Effector memory CD8-positive, alpha-beta T cell (primary cell): ENCODE results near the gene PIK3IP1.

Experiments used
- ATAC-seq: fragments of 150-1000 bp; cut with Tn5 transposase; replicated peaks from 2 replicates; pipeline ENCODE4 v1.10.0; 2021; ENCODE audit warnings: mild to moderate bottlenecking, moderate library complexity
- DNase-seq, 3 experiments: peaks; one replicate each; pipeline ENCODE4 v3.0.0; 2021
- H3K27ac Mint-ChIP-seq, 2 donors: one replicate each; pipeline ENCODE4 v1.8.0; 2022; ENCODE audit warnings: mild to moderate bottlenecking in 2 of 2, mixed read lengths in 2 of 2, moderate library complexity in 2 of 2
- H3K27me3 Mint-ChIP-seq, 2 donors: one replicate each; pipeline ENCODE4 v1.8.0; 2022; ENCODE audit warnings: mixed read lengths in 2 of 2
- H3K36me3 Mint-ChIP-seq: one replicate; pipeline ENCODE4 v1.8.0; 2022; ENCODE audit warnings: mild to moderate bottlenecking, moderate library complexity, mixed read lengths; ENCODE audit not compliant: insufficient read depth
- H3K4me1 Mint-ChIP-seq, 2 donors: one replicate each; pipeline ENCODE4 v1.8.0; 2022; ENCODE audit warnings: low read depth in 2 of 2, mixed read lengths in 2 of 2
- H3K4me3 Mint-ChIP-seq, 2 donors: one replicate each; pipeline ENCODE4 v1.8.0; 2022; ENCODE audit warnings: mild to moderate bottlenecking in 2 of 2, mixed read lengths in 2 of 2, moderate library complexity in 2 of 2
- H3K9me3 Mint-ChIP-seq, 2 donors: one replicate each; pipeline ENCODE4 v1.8.0; 2022; ENCODE audit warnings: mixed read lengths in 2 of 2

Gene PIK3IP1

GRCh38 chr22:31281733-31282132, 10.6 kb downstream of the PIK3IP1 start:
- Mint-ChIP-seq H3K27ac (peak overlapping the region; percentile 57 to 80), H3K27me3 (no peaks in the 10 kb centered on the region), H3K4me1 (peaks cover 51 to 62% of the 10 kb centered on the region in 2 donors), H3K9me3 (no peaks in the 10 kb centered on the region), H3K36me3 (peaks cover 95% of the 10 kb centered on the region), H3K4me3 (no peak overlapping the region)
- ATAC-seq (no peak), DNase-seq (no peak)

- Mint-ChIP-seq H3K9me3 (no peaks in the 10 kb centered on the region), H3K27me3 (no peaks in the 10 kb centered on the region), H3K4me3 (peak overlapping the region; percentile 19 to 26), H3K36me3 (peaks cover 92% of the 10 kb centered on the region), H3K27ac (peak overlapping the region; percentile 83 to 93), H3K4me1 (peaks cover 35 to 47% of the 10 kb centered on the region in 2 donors)
- peak; percentile 5 for ATAC-seq
- DNase-seq, result no peak
Observed at GRCh38 chr22:31279821-31280505, 12.3 kb downstream of the PIK3IP1 start.

GRCh38 chr22:31279327-31279669, 13.0 kb downstream of the PIK3IP1 start:
- DNase-seq (no peak), ATAC-seq (no peak)
- Mint-ChIP-seq H3K9me3 (no peaks in the 10 kb centered on the region), H3K27me3 (no peaks in the 10 kb centered on the region), H3K4me1 (peaks cover 34 to 43% of the 10 kb centered on the region in 2 donors), H3K27ac (peak overlapping the region; percentile 83 to 93), H3K36me3 (peaks cover 88% of the 10 kb centered on the region), H3K4me3 (peak overlapping the region; percentile 12 to 64)

- Mint-ChIP-seq H3K36me3 (peaks cover 86% of the 10 kb centered on the region), H3K9me3 (no peaks in the 10 kb centered on the region), H3K4me1 (peaks cover 31 to 41% of the 10 kb centered on the region in 2 donors), H3K27ac (peak overlapping the region; percentile 83 to 93), H3K27me3 (no peaks in the 10 kb centered on the region), H3K4me3 (peak overlapping the region; percentile 12 to 64)
- DNase-seq (peak in 1 of 3 experiments; percentile 25), ATAC-seq (peak; percentile 71)
Observed at GRCh38 chr22:31278626-31279326, 13.5 kb downstream of the PIK3IP1 start.

- Mint-ChIP-seq H3K27ac (peak overlapping the region; percentile 83 to 93), H3K9me3 (no peaks in the 10 kb centered on the region), H3K27me3 (no peaks in the 10 kb centered on the region), H3K4me3 (peak overlapping the region in 1 of 2 donors; percentile 64), H3K36me3 (peaks cover 83% of the 10 kb centered on the region), H3K4me1 (peaks cover 29 to 40% of the 10 kb centered on the region in 2 donors)
- DNase-seq (no peak), ATAC-seq (no peak)
Observed at GRCh38 chr22:31278151-31278621, 14.1 kb downstream of the PIK3IP1 start.

- H3K4me1 Mint-ChIP-seq, result peaks cover 24 to 36% of the 10 kb centered on the region in 2 donors
- H3K9me3 Mint-ChIP-seq, result no peaks in the 10 kb centered on the region
- ATAC-seq (no peak), DNase-seq (no peak)
- no peaks in the 10 kb centered on the region for H3K27me3 Mint-ChIP-seq
- H3K36me3 Mint-ChIP-seq, result peaks cover 79% of the 10 kb centered on the region
- H3K27ac Mint-ChIP-seq, result peak overlapping the region; percentile 83 to 93
- H3K4me3 Mint-ChIP-seq, result peak overlapping the region in 1 of 2 donors; percentile 64
Observed at GRCh38 chr22:31277741-31278140, 14.5 kb downstream of the PIK3IP1 start.

GRCh38 chr22:31276426-31277167, 15.7 kb downstream of the PIK3IP1 start:
- Mint-ChIP-seq H3K27ac (peak overlapping the region in 1 of 2 donors; percentile 66), H3K27me3 (no peaks in the 10 kb centered on the region), H3K4me1 (peaks cover 24 to 34% of the 10 kb centered on the region in 2 donors), H3K36me3 (peaks cover 67% of the 10 kb centered on the region), H3K9me3 (no peaks in the 10 kb centered on the region), H3K4me3 (no peak overlapping the region)
- no peak for ATAC-seq
- no peak for DNase-seq

- H3K9me3 Mint-ChIP-seq, result no peaks in the 10 kb centered on the region
- no peak for ATAC-seq
- H3K27me3 Mint-ChIP-seq, result no peaks in the 10 kb centered on the region
- peak overlapping the region in 1 of 2 donors; percentile 65 for H3K27ac Mint-ChIP-seq
- H3K4me1 Mint-ChIP-seq, result peaks cover 20 to 27% of the 10 kb centered on the region in 2 donors
- H3K4me3 Mint-ChIP-seq, result no peak overlapping the region
- no peak for DNase-seq
- H3K36me3 Mint-ChIP-seq, result peaks cover 57% of the 10 kb centered on the region
Observed at GRCh38 chr22:31275576-31275975, 16.7 kb downstream of the PIK3IP1 start.

GRCh38 chr22:31275018-31275417, 17.3 kb downstream of the PIK3IP1 start:
- DNase-seq, result no peak
- Mint-ChIP-seq H3K27me3 (no peaks in the 10 kb centered on the region), H3K9me3 (no peaks in the 10 kb centered on the region), H3K27ac (peak overlapping the region; percentile 65 to 68), H3K4me1 (peaks cover 14 to 23% of the 10 kb centered on the region in 2 donors), H3K4me3 (no peak overlapping the region), H3K36me3 (peaks cover 54% of the 10 kb centered on the region)
- ATAC-seq, result no peak

GRCh38 chr22:31274017-31274416, 18.3 kb downstream of the PIK3IP1 start:
- H3K4me3 Mint-ChIP-seq, result no peak overlapping the region
- peaks cover 6 to 13% of the 10 kb centered on the region in 2 donors for H3K4me1 Mint-ChIP-seq
- H3K36me3 Mint-ChIP-seq, result peaks cover 46% of the 10 kb centered on the region
- H3K9me3 Mint-ChIP-seq, result no peaks in the 10 kb centered on the region
- DNase-seq (no peak), ATAC-seq (no peak)
- no peaks in the 10 kb centered on the region for H3K27me3 Mint-ChIP-seq
- H3K27ac Mint-ChIP-seq, result peak overlapping the region in 1 of 2 donors; percentile 65

GRCh38 chr22:31272522-31273446, 19.5 kb downstream of the PIK3IP1 start:
- Mint-ChIP-seq H3K36me3 (peaks cover 35% of the 10 kb centered on the region), H3K27ac (peak overlapping the region in 1 of 2 donors; percentile 44), H3K9me3 (no peaks in the 10 kb centered on the region), H3K4me3 (no peak overlapping the region), H3K4me1 (peaks cover 0 to 3% of the 10 kb centered on the region in 2 donors), H3K27me3 (no peaks in the 10 kb centered on the region)
- DNase-seq, result peak; percentile 41 to 54 (median 44)
- peak; percentile 73 for ATAC-seq

- peaks cover 31% of the 10 kb centered on the region for H3K36me3 Mint-ChIP-seq
Observed at GRCh38 chr22:31271485-31271884, 20.8 kb downstream of the PIK3IP1 start.

More at GRCh38 chr22:31271485-31271884, 20.8 kb downstream of the PIK3IP1 start:
- no peaks in the 10 kb centered on the region for H3K9me3 Mint-ChIP-seq
- H3K4me3 Mint-ChIP-seq, result no peak overlapping the region
- ATAC-seq (no peak), DNase-seq (no peak)
- H3K4me1 Mint-ChIP-seq, result peaks cover 0 to 3% of the 10 kb centered on the region in 2 donors
- no peaks in the 10 kb centered on the region for H3K27me3 Mint-ChIP-seq
- peak overlapping the region; percentile 44 to 85 for H3K27ac Mint-ChIP-seq
